Liver (tissue), 3 donors: ENCODE measurements around the gene DGKE.

Experiments
- EGR1 ChIP-seq, 2 donors: IDR thresholded peaks; 2 replicates each; pipeline ENCODE4 v1.6.1; 2016 to 2018; ENCODE audit warnings: antibody characterized with exemption in 2 of 2, low read depth in 2 of 2
- RAD21 ChIP-seq, 2 donors: IDR thresholded peaks; 2 replicates each; pipeline ENCODE4 v1.6.1; 2016; ENCODE audit warnings: antibody characterized with exemption in 2 of 2, mild to moderate bottlenecking in 2 of 2
- TF ChIP-seq, protein P1 (sequence below): IDR thresholded peaks from 2 replicates; pipeline ENCODE4 v1.6.1; 2016; ENCODE audit warnings: antibody characterized with exemption
- TF ChIP-seq, protein P2 (sequence below): fragments of 150-350 bp; IDR thresholded peaks from 2 replicates; pipeline ENCODE4 v1.5.1; 2017; ENCODE audit warnings: improper control_type of control experiment, low read depth, low read length; ENCODE audit not compliant: missing input control
- donor health status: healthy.
- donor health status: healthy.

DNA sequence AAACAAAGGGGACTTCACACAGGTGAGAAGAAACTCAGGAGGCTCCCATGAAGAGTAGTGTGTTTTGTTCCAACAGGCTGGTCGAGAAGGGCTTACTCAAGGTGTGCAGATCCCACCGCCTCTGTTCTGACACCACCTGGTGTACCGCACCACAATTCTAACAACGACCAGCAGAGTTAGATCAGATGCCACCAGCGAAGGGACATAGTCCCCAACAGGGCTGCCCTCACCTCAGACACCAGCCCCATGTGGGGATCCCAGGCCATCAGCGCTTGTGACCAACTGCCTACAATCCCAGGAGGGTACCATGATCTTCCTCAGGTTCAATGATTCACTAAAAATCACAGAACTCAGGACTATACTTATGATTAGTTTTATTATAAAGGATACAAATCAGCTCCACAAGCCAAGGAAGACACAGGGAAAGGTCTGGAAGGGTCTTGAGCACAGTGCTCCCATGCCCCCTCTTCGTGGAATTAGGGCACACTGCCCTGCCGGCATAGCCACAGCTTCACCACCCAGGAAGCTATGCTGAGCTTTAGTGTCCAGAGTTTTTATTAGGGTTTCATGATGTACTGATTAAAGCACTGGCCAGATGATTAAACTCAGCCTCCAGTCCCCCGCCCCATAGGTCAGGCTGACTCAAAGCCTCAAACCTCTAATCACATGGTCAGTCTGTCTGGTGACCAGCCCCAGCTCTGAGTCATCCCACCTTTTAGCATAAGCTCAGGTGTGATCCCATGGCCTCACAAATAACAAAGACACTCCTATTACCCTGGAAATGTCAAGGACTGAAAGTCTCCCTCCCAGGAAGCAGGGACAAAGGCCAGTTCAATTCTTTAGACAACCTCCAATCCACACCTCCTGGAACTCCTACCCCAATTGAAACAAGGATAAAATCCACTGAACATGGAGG, 53.9 kb downstream of the DGKE start:
- TF ChIP-seq RAD21 (IDR thresholded peaks at IDR 0.05): no peak
- TF ChIP-seq, protein P1, sequence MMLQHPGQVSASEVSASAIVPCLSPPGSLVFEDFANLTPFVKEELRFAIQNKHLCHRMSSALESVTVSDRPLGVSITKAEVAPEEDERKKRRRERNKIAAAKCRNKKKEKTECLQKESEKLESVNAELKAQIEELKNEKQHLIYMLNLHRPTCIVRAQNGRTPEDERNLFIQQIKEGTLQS: no peak
- TF ChIP-seq, protein P2, sequence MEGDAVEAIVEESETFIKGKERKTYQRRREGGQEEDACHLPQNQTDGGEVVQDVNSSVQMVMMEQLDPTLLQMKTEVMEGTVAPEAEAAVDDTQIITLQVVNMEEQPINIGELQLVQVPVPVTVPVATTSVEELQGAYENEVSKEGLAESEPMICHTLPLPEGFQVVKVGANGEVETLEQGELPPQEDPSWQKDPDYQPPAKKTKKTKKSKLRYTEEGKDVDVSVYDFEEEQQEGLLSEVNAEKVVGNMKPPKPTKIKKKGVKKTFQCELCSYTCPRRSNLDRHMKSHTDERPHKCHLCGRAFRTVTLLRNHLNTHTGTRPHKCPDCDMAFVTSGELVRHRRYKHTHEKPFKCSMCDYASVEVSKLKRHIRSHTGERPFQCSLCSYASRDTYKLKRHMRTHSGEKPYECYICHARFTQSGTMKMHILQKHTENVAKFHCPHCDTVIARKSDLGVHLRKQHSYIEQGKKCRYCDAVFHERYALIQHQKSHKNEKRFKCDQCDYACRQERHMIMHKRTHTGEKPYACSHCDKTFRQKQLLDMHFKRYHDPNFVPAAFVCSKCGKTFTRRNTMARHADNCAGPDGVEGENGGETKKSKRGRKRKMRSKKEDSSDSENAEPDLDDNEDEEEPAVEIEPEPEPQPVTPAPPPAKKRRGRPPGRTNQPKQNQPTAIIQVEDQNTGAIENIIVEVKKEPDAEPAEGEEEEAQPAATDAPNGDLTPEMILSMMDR: no peak
- no peak for TF ChIP-seq EGR1 (IDR thresholded peaks at IDR 0.05; ENCODE audit: low read depth in 2 of 2)
